Thymus (tissue), 11 donors: Measurements from ENCODE around the gene GCDH. TPM values are rescaled to one million over a fixed set of nuclear protein-coding genes. Genes with fewer than 3 reads are reported as not detected.

Source experiments
- DNase-seq, 9 donors: peaks; one replicate each; pipeline ENCODE4 v3.0.0-alpha.2; 2013; ENCODE audit warnings: low spot score in 9 of 9, low read depth in 6 of 9, missing footprints in 1 of 9
- H3K27ac ChIP-seq, 2 donors: one replicate each; pipeline ENCODE4 v1.5.1; 2013; ENCODE audit warnings: control low read depth in 1 of 2, low read depth in 1 of 2, low read length in 1 of 2, mild to moderate bottlenecking in 1 of 2, moderate library complexity in 1 of 2
- H3K27me3 ChIP-seq, 2 donors: one replicate each; pipeline ENCODE4 v1.5.1; 2013; ENCODE audit warnings: low read length in 1 of 2; ENCODE audit not compliant: control insufficient read depth in 2 of 2, insufficient read depth in 1 of 2
- H3K36me3 ChIP-seq, 2 donors: one replicate each; pipeline ENCODE4 v1.5.1; 2013; ENCODE audit warnings: low read length in 1 of 2, mild to moderate bottlenecking in 1 of 2, moderate library complexity in 1 of 2; ENCODE audit not compliant: control insufficient read depth in 2 of 2, insufficient read depth in 2 of 2
- H3K4me1 ChIP-seq, 2 donors: one replicate each; pipeline ENCODE4 v1.5.1; 2013; ENCODE audit warnings: low read length in 2 of 2; ENCODE audit not compliant: control insufficient read depth in 2 of 2, insufficient read depth in 2 of 2
- H3K4me3 ChIP-seq, 2 donors: one replicate each; pipeline ENCODE4 v1.5.1; 2013; ENCODE audit warnings: low read length in 2 of 2, control low read depth in 1 of 2, mild to moderate bottlenecking in 1 of 2
- H3K9me3 ChIP-seq, 2 donors: one replicate each; pipeline ENCODE4 v1.5.1; 2013; ENCODE audit warnings: low read length in 1 of 2, mild to moderate bottlenecking in 1 of 2; ENCODE audit not compliant: control insufficient read depth in 2 of 2, insufficient read depth in 1 of 2
- WGBS: extraction: QIAGEN DNeasy Blood & Tissue Kit; methylation state at CpG from one replicate; pipeline ENCODE4 v1.1.7; 2013; 5-methylcytosine and 5-hydroxymethylcytosine counted together
- polyA plus RNA-seq: library from polyadenylated mRNA; stranded (reverse); fragments of 200-250 nt; gene quantifications from one replicate; pipeline ENCODE4 v1.2.3, GENCODE V29; 2013
- total RNA-seq: library from RNA; stranded (reverse); fragments of 120-200 nt; gene quantifications from one replicate; pipeline ENCODE4 v1.2.4, GENCODE V29; 2013
- donor health status: healthy.

GCDH gene
- total and polyA plus RNA-seq, 2 donors: 21.9 to 33.6 TPM

- DNase-seq: peak in 8 of 9 donors; percentile 73 to 93 (median 87)
- WGBS: 4% methylated on average over 51 of the region's 51 CpGs
- no peaks in the 10 kb centered on the region for H3K9me3 ChIP-seq
- H3K4me3 ChIP-seq: peak within 1 kb of the TSS; percentile 72 to 93
- peaks cover 22% of the 10 kb centered on the region in 2 donors for H3K36me3 ChIP-seq
- H3K4me1 ChIP-seq: peaks cover 25 to 56% of the 10 kb centered on the region in 2 donors
- H3K27ac ChIP-seq: peak within 1 kb of the TSS; percentile 4 to 77
- no peaks in the 10 kb centered on the region for H3K27me3 ChIP-seq
These were observed 42.5 kb downstream of the GCDH start, which contains the start of gene FARSA for GRCh38 chr19:12933287-12934072. FARSA (minus strand) TSS chr19:12933711; CDS start chr19:12933696, 15 bp downstream.

GRCh38 chr19:12935071-12935470, 44.1 kb downstream of the GCDH start:
- peaks cover 10 to 20% of the 10 kb centered on the region in 2 donors for H3K36me3 ChIP-seq
- no peak overlapping the region for H3K4me3 ChIP-seq
- H3K27me3 ChIP-seq: no peaks in the 10 kb centered on the region
- DNase-seq: no peak
- H3K4me1 ChIP-seq: peaks cover 34 to 61% of the 10 kb centered on the region in 2 donors
- no peaks in the 10 kb centered on the region for H3K9me3 ChIP-seq
- no peak overlapping the region for H3K27ac ChIP-seq
- WGBS: 96% methylated on average over 10 of the region's 10 CpGs

GRCh38 chr19:12936582-12936981, 45.6 kb downstream of the GCDH start:
- H3K9me3 ChIP-seq: no peaks in the 10 kb centered on the region
- H3K4me3 ChIP-seq: no peak overlapping the region
- H3K27ac ChIP-seq: peak overlapping the region; percentile 86 to 90
- peak in 5 of 9 donors; percentile 51 to 82 (median 64) for DNase-seq
- H3K36me3 ChIP-seq: peaks cover 18 to 30% of the 10 kb centered on the region in 2 donors
- WGBS: 9% methylated on average over 7 of the region's 7 CpGs
- no peaks in the 10 kb centered on the region for H3K27me3 ChIP-seq
- H3K4me1 ChIP-seq: peaks cover 44 to 69% of the 10 kb centered on the region in 2 donors

- Histone ChIP-seq H3K27me3 (no peaks in the 10 kb centered on the region), H3K27ac (peak overlapping the region; percentile 86 to 90), H3K9me3 (no peaks in the 10 kb centered on the region), H3K4me1 (peaks cover 42 to 74% of the 10 kb centered on the region in 2 donors), H3K36me3 (peaks cover 22 to 35% of the 10 kb centered on the region in 2 donors), H3K4me3 (peak overlapping the region; percentile 38 to 99)
- peak in 5 of 9 donors; percentile 55 to 78 (median 59) for DNase-seq
- 3% methylated on average over 23 of the region's 23 CpGs for WGBS
These were observed 46.4 kb downstream of the GCDH start for GRCh38 chr19:12937093-12937926.

- peak within 1 kb of the TSS; percentile 86 to 90 for H3K27ac ChIP-seq
- H3K9me3 ChIP-seq: no peaks in the 10 kb centered on the region
- peaks cover 29 to 44% of the 10 kb centered on the region in 2 donors for H3K36me3 ChIP-seq
- peak within 1 kb of the TSS; percentile 93 to 99 for H3K4me3 ChIP-seq
- WGBS: under 1% methylated on average over 63 of the region's 63 CpGs
- peak; percentile 96 to 100 (median 99) for DNase-seq
- H3K4me1 ChIP-seq: peaks cover 35 to 73% of the 10 kb centered on the region in 2 donors
- no peaks in the 10 kb centered on the region for H3K27me3 ChIP-seq
These were observed 47.2 kb downstream of the GCDH start, which contains the start of gene CALR for GRCh38 chr19:12937927-12938778. CALR (plus strand) TSS chr19:12938609; CDS start chr19:12938680, 71 bp downstream.

GRCh38 chr19:12938779-12939601, 48.0 kb downstream of the GCDH start:
- under 1% methylated on average over 54 of the region's 54 CpGs for WGBS
- peaks cover 0 to 3% of the 10 kb centered on the region in 2 donors for H3K27me3 ChIP-seq
- peak overlapping the region; percentile 75 to 83 for H3K27ac ChIP-seq
- H3K4me1 ChIP-seq: peaks cover 32 to 76% of the 10 kb centered on the region in 2 donors
- H3K4me3 ChIP-seq: peak overlapping the region; percentile 93 to 99
- H3K9me3 ChIP-seq: no peaks in the 10 kb centered on the region
- peaks cover 37 to 51% of the 10 kb centered on the region in 2 donors for H3K36me3 ChIP-seq
- peak in 3 of 9 donors; percentile 41 to 63 (median 45) for DNase-seq

GRCh38 chr19:12939975-12940423, 49.0 kb downstream of the GCDH start:
- WGBS: 83% methylated on average over 10 of the region's 10 CpGs
- Histone ChIP-seq H3K27ac (no peak overlapping the region), H3K4me1 (peaks cover 32 to 73% of the 10 kb centered on the region in 2 donors), H3K27me3 (peaks cover 0 to 3% of the 10 kb centered on the region in 2 donors), H3K4me3 (peak overlapping the region; percentile 93 to 99), H3K36me3 (peaks cover 46 to 61% of the 10 kb centered on the region in 2 donors), H3K9me3 (no peaks in the 10 kb centered on the region)
- DNase-seq: no peak
